ENCODE data around the gene TRPM2.

The TRPM2 gene

DNA sequence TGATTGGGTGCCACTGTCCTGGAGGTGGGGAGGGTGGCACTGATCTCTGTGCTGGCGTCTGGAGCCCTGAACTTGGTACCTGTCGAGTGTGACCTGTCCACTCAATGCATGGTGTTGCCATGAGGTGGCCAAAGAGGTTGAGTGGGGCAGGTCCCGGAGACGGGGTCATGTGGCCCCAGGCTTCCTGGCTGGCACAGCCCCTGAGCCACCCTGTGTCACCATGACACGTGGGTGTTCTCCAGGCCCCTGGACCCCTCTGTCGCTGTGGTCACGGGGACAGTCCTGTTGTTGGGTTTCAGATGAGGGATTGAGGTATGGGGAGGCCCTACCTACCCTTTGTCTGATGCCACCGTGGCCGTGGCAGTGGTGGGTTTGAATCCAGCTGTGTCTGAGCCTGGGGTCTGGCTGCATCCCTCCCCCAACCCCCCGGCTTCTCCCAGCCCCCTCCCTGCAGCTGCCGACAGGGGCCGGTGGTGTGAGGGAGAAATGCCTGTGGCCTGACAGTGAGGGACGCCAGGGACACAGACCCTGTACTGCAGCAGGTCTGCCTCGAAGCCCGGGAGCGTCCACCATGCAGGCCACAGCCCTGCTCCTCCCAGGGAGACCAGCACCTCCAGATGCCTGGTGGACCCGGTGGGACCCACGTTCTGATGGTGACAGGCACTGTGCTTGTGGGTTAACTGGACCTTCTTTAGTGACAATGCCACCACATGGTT, 12.0 kb downstream of the TRPM2 start:
- DNase-seq (ENCODE audit: insufficient read length, low spot score) (no peak), FAIRE-seq (no peak)
- no peak for TF ChIP-seq POU2F2 (IDR thresholded peaks at IDR 0.05; ENCODE audit: low read depth, low read length)
- TF ChIP-seq SPI1 (IDR thresholded peaks at IDR 0.05; ENCODE audit: low read depth, low read length): no peak
- TF ChIP-seq POLR2A (IDR thresholded peaks at IDR 0.05; ENCODE audit: low read depth, low read length): no peak
- no peak for TF ChIP-seq TAF1 (IDR thresholded peaks at IDR 0.05; ENCODE audit: low read depth, low read length)
- no peak for TF ChIP-seq POLR2AphosphoS5 (IDR thresholded peaks at IDR 0.05; ENCODE audit: low read depth, low read length)
- TF ChIP-seq PAX5 (IDR thresholded peaks at IDR 0.05; ENCODE audit: insufficient read depth, low read length, severe bottlenecking): no peak

DNA sequence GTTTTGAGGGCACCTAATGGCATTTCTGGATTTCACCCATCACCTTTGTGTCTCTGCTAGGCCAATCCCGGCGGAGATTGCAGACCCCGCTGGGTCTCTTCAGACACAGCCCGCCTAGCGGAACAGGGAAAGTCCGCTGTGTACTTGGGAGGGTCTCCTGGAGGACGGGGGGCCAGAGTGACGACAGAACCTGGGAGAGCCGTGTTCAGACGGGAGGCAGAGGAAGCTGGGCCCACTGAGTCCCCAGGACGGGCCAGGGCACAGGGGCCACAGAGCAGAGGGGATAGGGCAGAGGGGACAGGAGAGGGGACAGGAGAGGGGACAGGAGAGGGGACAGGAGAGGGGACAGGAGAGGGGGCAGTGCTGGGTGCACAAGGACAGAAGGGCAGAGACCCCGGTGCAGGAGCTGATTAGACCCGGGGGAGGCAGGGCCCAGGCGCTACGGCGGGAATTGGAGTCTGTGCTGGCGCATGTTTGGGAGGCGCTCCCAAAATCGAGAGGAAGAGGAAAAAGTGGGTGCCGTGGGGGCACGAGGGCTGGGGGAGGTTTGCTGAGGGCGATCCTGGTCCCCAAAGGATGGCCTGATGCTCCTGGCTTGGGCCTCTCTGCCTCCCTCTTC, 12.7 kb downstream of the TRPM2 start:
- TF ChIP-seq SPI1 (IDR thresholded peaks at IDR 0.05; ENCODE audit: low read depth, low read length): no peak
- no peak for TF ChIP-seq POLR2A (IDR thresholded peaks at IDR 0.05; ENCODE audit: low read depth, low read length)
- TF ChIP-seq PAX5 (IDR thresholded peaks at IDR 0.05; ENCODE audit: insufficient read depth, low read length, severe bottlenecking): no peak
- TF ChIP-seq POLR2AphosphoS5 (IDR thresholded peaks at IDR 0.05; ENCODE audit: low read depth, low read length): no peak
- TF ChIP-seq POU2F2 (IDR thresholded peaks at IDR 0.05; ENCODE audit: low read depth, low read length): no peak
- no peak for TF ChIP-seq TAF1 (IDR thresholded peaks at IDR 0.05; ENCODE audit: low read depth, low read length)
- DNase-seq (ENCODE audit: insufficient read length, low spot score) (no peak), FAIRE-seq (no peak)

DNA sequence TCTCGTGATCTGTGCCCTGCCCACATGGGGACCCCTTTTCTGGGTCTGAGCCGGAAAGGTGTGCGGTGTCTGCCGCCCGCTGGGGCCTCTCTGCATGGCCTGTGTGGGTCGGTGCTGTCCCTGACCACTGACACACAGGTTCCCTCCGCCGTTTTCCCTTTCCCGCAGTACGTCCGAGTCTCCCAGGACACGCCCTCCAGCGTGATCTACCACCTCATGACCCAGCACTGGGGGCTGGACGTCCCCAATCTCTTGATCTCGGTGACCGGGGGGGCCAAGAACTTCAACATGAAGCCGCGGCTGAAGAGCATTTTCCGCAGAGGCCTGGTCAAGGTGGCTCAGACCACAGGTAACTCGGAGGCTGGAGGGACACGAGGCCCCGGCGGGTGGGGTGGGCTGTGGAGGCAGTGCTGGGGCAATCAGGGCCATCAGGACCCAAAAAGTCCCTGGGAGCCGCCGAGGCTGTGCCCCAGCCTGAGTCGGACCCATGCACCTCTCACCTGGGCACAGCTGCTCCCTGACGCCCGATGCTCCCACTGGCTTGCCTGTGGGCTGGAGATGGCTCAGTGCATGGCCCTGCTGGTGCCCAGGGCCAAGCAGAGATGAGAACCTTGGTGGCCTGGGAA, 13.3 kb downstream of the TRPM2 start:
- no peak for TF ChIP-seq TAF1 (IDR thresholded peaks at IDR 0.05; ENCODE audit: low read depth, low read length)
- TF ChIP-seq POLR2A (IDR thresholded peaks at IDR 0.05; ENCODE audit: low read depth, low read length): no peak
- no peak for TF ChIP-seq SPI1 (IDR thresholded peaks at IDR 0.05; ENCODE audit: low read depth, low read length)
- TF ChIP-seq POU2F2 (IDR thresholded peaks at IDR 0.05; ENCODE audit: low read depth, low read length): no peak
- no peak for TF ChIP-seq PAX5 (IDR thresholded peaks at IDR 0.05; ENCODE audit: insufficient read depth, low read length, severe bottlenecking)
- no peak for TF ChIP-seq POLR2AphosphoS5 (IDR thresholded peaks at IDR 0.05; ENCODE audit: low read depth, low read length)
- DNase-seq (ENCODE audit: insufficient read length, low spot score) (no peak), FAIRE-seq (no peak)

DNA sequence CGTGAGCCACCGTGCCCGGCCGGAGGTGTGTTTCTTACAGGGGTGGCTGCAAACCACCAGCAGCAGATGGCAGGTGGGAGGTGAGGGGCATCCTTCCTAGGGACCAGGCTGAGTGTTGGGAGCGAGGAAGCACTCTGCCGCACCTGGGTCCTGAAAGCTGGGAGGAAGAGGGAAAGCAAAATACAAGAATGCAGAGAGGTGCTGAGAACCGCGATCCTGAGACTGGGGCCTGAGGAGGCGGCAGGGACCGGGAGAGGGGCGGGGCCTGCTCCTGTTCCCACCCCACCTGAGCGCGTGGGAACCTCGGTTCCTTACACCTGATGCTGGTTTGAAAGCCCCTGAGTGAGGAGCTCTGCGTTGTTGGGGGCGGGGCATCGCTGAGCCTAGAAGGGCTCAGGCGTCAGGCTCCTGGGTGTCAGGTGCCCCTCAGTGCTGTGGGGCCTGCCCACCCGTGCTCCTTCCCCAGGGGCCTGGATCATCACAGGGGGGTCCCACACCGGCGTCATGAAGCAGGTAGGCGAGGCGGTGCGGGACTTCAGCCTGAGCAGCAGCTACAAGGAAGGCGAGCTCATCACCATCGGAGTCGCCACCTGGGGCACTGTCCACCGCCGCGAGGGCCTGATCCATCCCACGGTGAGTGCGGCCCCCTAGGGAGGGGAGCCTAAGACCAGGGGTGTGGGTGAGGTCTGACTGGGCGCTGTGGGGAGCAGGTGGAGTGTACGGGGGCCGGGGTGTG, 15.5 kb downstream of the TRPM2 start:
- FAIRE-seq (no peak), DNase-seq (ENCODE audit: insufficient read length, low spot score) (no peak)
- no peak for TF ChIP-seq SPI1 (IDR thresholded peaks at IDR 0.05; ENCODE audit: low read depth, low read length)
- TF ChIP-seq PAX5 (IDR thresholded peaks at IDR 0.05; ENCODE audit: insufficient read depth, low read length, severe bottlenecking): no peak
- TF ChIP-seq POU2F2 (IDR thresholded peaks at IDR 0.05; ENCODE audit: low read depth, low read length): no peak
- TF ChIP-seq TAF1 (IDR thresholded peaks at IDR 0.05; ENCODE audit: low read depth, low read length): no peak
- TF ChIP-seq POLR2AphosphoS5 (IDR thresholded peaks at IDR 0.05; ENCODE audit: low read depth, low read length): no peak
- TF ChIP-seq POLR2A (IDR thresholded peaks at IDR 0.05; ENCODE audit: low read depth, low read length): no peak

DNA sequence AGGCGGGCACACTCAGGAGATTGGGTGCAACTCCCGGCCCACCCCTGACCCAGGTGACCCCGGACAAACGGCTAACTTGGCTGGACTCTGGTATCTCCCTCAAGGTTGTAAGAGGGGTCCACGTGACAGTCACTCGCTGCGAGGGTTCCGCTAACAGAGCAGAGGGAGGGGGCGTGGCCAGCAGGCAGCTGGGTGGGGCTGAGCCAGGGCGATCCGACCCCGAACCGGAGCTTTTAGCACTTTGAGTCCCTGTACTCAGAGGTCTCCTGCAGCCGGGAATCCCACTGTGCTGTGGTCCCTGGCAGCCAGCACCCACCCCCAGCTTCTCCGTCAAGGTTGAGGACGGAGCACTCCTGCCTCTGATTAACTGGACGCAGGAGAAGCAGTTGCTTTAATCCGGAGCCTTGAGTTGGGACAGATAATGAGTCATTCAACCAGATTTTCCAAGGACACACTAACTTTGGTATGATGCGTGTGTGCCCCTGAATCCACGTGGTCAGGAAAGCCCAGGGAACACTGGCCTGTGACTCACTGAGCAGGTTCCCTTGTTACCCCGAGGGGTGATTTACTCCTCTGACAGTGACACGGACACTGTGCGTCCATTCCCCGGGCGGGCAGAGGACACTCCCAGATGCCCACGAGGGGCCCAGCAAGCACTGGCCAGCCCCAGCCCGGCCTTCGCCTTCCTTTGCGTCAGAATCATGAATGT, 16.8 kb downstream of the TRPM2 start:
- FAIRE-seq (no peak), DNase-seq (ENCODE audit: insufficient read length, low spot score) (no peak)
- TF ChIP-seq PAX5 (IDR thresholded peaks at IDR 0.05; ENCODE audit: insufficient read depth, low read length, severe bottlenecking) (no peak), POLR2AphosphoS5 (IDR thresholded peaks at IDR 0.05; ENCODE audit: low read depth, low read length) (no peak), POU2F2 (IDR thresholded peaks at IDR 0.05; ENCODE audit: low read depth, low read length) (no peak), POLR2A (IDR thresholded peaks at IDR 0.05; ENCODE audit: low read depth, low read length) (no peak), SPI1 (IDR thresholded peaks at IDR 0.05; ENCODE audit: low read depth, low read length) (no peak), TAF1 (IDR thresholded peaks at IDR 0.05; ENCODE audit: low read depth, low read length) (no peak)

DNA sequence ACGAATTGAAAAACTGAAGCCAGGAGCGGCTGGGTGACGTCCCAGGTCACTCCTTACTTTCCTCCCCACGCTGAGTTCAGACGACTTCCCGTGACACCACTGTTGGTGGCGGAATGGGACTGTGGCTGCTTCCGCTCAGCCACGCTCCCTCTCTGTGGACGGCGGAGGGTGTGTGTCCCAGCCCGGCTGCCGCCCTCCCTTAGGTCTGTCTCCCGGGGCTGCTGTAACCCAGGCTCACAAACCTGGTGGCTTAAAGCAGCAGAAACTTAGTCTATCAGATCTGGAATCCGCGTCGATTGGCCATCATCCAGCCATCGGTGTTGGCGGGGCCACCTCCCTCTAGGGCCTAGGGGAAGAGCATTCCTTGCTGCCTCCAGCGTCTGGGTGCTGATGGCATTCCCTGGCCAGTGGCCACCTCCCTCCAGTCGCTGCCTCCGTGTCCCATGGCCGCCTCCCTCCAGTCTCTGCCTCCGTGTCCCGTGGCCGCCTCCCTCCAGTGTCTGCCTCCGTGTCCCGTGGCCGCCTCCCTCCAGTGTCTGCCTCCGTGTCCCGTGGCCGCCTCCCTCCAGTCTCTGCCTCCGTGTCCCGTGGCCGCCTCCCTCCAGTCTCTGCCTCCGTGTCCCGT, 17.5 kb downstream of the TRPM2 start:
- FAIRE-seq: no peak
- no peak for DNase-seq (ENCODE audit: insufficient read length, low spot score)
- TF ChIP-seq TAF1 (IDR thresholded peaks at IDR 0.05; ENCODE audit: low read depth, low read length): no peak
- no peak for TF ChIP-seq POLR2A (IDR thresholded peaks at IDR 0.05; ENCODE audit: low read depth, low read length)
- no peak for TF ChIP-seq POLR2AphosphoS5 (IDR thresholded peaks at IDR 0.05; ENCODE audit: low read depth, low read length)

DNA sequence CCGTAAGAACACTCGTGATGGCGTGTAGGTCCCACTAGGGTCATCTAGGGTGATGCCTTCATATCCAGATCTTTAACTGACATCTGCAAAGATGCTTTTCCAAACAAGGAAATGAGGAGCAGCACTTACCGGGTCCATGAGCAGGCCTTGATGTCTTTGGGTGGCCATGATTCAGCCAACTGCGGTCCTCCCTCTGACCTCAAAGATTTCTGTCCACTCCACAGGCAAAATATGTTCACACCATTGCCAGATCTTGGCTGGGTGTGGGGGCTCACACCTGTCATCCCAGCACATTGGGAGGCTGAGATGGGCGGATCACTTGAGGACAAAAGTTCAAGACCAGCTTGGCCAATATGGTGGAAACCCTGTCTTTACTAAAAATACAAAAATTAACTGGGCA, 18.2 kb downstream of the TRPM2 start:
- TF ChIP-seq POLR2A (IDR thresholded peaks at IDR 0.05; ENCODE audit: low read depth, low read length) (no peak), POLR2AphosphoS5 (IDR thresholded peaks at IDR 0.05; ENCODE audit: low read depth, low read length) (no peak), SPI1 (IDR thresholded peaks at IDR 0.05; ENCODE audit: low read depth, low read length) (no peak), PAX5 (IDR thresholded peaks at IDR 0.05; ENCODE audit: insufficient read depth, low read length, severe bottlenecking) (no peak), POU2F2 (IDR thresholded peaks at IDR 0.05; ENCODE audit: low read depth, low read length) (no peak), TAF1 (IDR thresholded peaks at IDR 0.05; ENCODE audit: low read depth, low read length) (no peak)
- FAIRE-seq: no peak
- no peak for DNase-seq (ENCODE audit: insufficient read length, low spot score)

DNA sequence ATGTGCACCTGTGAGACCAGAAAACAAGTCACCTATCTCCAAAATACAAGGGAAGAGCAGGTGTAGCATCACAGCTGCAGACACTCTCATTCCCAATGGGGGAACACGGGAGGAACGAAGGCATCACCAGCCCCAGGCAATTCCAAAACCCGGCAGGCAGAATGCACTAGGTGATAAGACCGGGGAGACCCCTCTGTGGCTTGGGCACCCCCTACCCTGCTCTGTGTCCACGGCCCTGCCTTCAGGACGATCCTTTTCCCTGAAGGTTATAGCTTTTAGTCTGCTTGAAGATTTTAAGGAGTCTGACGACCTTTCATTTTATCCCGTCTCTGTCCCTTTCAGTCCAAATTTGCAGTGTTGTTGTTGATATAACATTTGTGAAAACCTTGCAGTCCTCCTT, 19.2 kb downstream of the TRPM2 start:
- no peak for DNase-seq (ENCODE audit: insufficient read length, low spot score)
- no peak for FAIRE-seq
- TF ChIP-seq POLR2A (IDR thresholded peaks at IDR 0.05; ENCODE audit: low read depth, low read length) (no peak), TAF1 (IDR thresholded peaks at IDR 0.05; ENCODE audit: low read depth, low read length) (no peak), SPI1 (IDR thresholded peaks at IDR 0.05; ENCODE audit: low read depth, low read length) (no peak), POU2F2 (IDR thresholded peaks at IDR 0.05; ENCODE audit: low read depth, low read length) (no peak), POLR2AphosphoS5 (IDR thresholded peaks at IDR 0.05; ENCODE audit: low read depth, low read length) (no peak), PAX5 (IDR thresholded peaks at IDR 0.05; ENCODE audit: insufficient read depth, low read length, severe bottlenecking) (no peak)
